Stimulated activated CD4-positive, alpha-beta T cell treated with anti-CD3 and anti-CD28 coated beads, Interleukin-2, amount 100 ng/mL, for 24 hours (primary cell): ENCODE data around the gene RPS6KB2.
"Not testable (repeated sequence)": the region's sequence is repeated elsewhere in the genome, so short reads cannot be mapped to it uniquely, and the experiment has no call there.

Experiments
- DNase-seq, 2 donors: peaks; one replicate each; pipeline ENCODE4 v3.0.0-alpha.2; 2020

The RPS6KB2 gene

GRCh38 chr11:67397986-67398660, 30.2 kb upstream of the RPS6KB2 start:
- no peak for DNase-seq

- DNase-seq, result no peak
Measured at GRCh38 chr11:67398661-67399563, 29.4 kb upstream of the RPS6KB2 start.

- DNase-seq, result peak in 1 of 2 donors; percentile 26
Measured at GRCh38 chr11:67400251-67400941, 27.9 kb upstream of the RPS6KB2 start.

- DNase-seq, result peak in 1 of 2 donors; percentile 25
Measured at GRCh38 chr11:67400942-67401494, 27.3 kb upstream of the RPS6KB2 start.

GRCh38 chr11:67401495-67402191, 26.7 kb upstream of the RPS6KB2 start, which contains the start of gene PPP1CA:
TSS of gene PPP1CA (minus strand) at chr11:67401858. CDS start at chr11:67401782, 76 bp downstream.
- peak; percentile 90 to 91 for DNase-seq

GRCh38 chr11:67402192-67402839, 26.0 kb upstream of the RPS6KB2 start:
- not testable (repeated sequence) for DNase-seq

GRCh38 chr11:67403085-67403484, 25.2 kb upstream of the RPS6KB2 start:
- not testable (repeated sequence) for DNase-seq

GRCh38 chr11:67404515-67405195, 23.6 kb upstream of the RPS6KB2 start:
- peak; percentile 49 to 61 for DNase-seq

GRCh38 chr11:67405196-67405567, 23.1 kb upstream of the RPS6KB2 start:
- DNase-seq, result peak; percentile 45 to 50

- DNase-seq, result no peak
Measured at GRCh38 chr11:67405688-67406339, 22.5 kb upstream of the RPS6KB2 start.

GRCh38 chr11:67406420-67406968, 21.8 kb upstream of the RPS6KB2 start:
- no peak for DNase-seq

GRCh38 chr11:67406969-67407687, 21.2 kb upstream of the RPS6KB2 start:
- peak; percentile 38 to 45 for DNase-seq

- no peak for DNase-seq
Measured at GRCh38 chr11:67407688-67408163, 20.6 kb upstream of the RPS6KB2 start.

- peak in 1 of 2 donors; percentile 33 for DNase-seq
Measured at GRCh38 chr11:67408437-67409200, 19.7 kb upstream of the RPS6KB2 start.

- peak; percentile 63 to 74 for DNase-seq
Measured at GRCh38 chr11:67409261-67409666, 19.0 kb upstream of the RPS6KB2 start.

GRCh38 chr11:67409781-67410368, 18.4 kb upstream of the RPS6KB2 start:
- peak in 1 of 2 donors; percentile 37 for DNase-seq

GRCh38 chr11:67410369-67410831, 17.9 kb upstream of the RPS6KB2 start:
- DNase-seq, result no peak
